IMR-90 (cell line): Measurements from ENCODE around the gene DSE.
A peak's percentile ranks its signal among the peaks of the same experiment; 100 is the strongest.

Experiments used
- CEBPB ChIP-seq: IDR thresholded peaks from 2 replicates; pipeline ENCODE4 v1.6.1; 2012; ENCODE audit warnings: low read depth, low read length, improper control_type of control experiment
- FOS ChIP-seq: fragments of 150-350 bp; IDR thresholded peaks from 2 replicates; pipeline ENCODE4 v1.6.1; 2016; ENCODE audit warnings: low read depth, low read length
- MXI1 ChIP-seq: IDR thresholded peaks from 2 replicates; pipeline ENCODE4 v1.6.1; 2012; ENCODE audit warnings: low read depth, mild to moderate bottlenecking, low read length, moderate library complexity, borderline replicate concordance
- POLR2A ChIP-seq: IDR thresholded peaks from 2 replicates; pipeline ENCODE4 v1.6.1; 2012; ENCODE audit warnings: mild to moderate bottlenecking, low read depth, low read length
- RAD21 ChIP-seq: IDR thresholded peaks from 2 replicates; pipeline ENCODE4 v1.6.1; 2012; ENCODE audit warnings: low read length, improper control_type of control experiment
- SMC3 ChIP-seq: fragments of 150-350 bp; IDR thresholded peaks from 2 replicates; pipeline ENCODE4 v1.6.1; 2016; ENCODE audit warnings: low read depth, mild to moderate bottlenecking, antibody characterized with exemption, low read length, moderate library complexity
- TF ChIP-seq, protein P1 (sequence below): conservative IDR thresholded peaks from 2 replicates; pipeline ENCODE4 v1.5.1; 2012; ENCODE audit warnings: mild to moderate bottlenecking, low read depth, low read length, improper control_type of control experiment

DNA sequence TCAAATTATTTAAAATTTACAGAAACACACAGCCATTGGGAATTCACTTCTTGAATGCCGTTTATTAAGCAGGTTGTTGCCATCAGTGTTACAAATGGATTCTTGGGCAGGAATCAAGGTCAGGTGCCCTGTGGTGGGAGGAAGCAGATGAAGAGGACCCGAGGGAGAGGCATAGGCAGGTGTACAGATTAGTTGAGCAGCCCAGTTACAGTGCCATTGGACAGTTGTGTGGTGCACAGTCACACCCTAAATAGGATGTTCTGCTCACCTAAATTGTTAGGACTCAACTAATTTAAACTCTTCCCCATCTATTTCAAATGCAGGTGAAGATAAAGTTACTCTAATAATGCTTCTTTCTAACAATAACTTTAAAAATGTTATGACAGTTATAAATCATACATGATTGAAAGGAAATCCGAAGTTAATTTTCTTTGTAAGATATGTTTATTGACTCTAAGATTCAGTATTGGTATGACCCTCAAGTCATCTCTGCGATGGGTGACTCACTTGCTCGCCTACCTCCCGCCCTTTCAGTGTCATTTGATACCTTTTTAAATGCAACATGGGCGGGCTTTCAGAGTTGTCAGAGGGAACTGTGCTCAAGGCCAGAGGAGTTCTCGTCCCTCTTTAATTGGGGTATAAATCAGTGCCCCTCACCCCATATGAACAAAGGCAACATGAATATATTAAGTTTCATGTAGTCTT is 35.1 kb downstream of the DSE start:
- TF ChIP-seq SMC3 (no peak), CEBPB (peak; percentile 37; the same call in 1 of the 2 replicates), MXI1 (0 out of 2 replicates have a peak, but pooled peaks have one; percentile 8), POLR2A (no peak), RAD21 (no peak), FOS (peak; percentile 74)
- TF ChIP-seq, protein P1, sequence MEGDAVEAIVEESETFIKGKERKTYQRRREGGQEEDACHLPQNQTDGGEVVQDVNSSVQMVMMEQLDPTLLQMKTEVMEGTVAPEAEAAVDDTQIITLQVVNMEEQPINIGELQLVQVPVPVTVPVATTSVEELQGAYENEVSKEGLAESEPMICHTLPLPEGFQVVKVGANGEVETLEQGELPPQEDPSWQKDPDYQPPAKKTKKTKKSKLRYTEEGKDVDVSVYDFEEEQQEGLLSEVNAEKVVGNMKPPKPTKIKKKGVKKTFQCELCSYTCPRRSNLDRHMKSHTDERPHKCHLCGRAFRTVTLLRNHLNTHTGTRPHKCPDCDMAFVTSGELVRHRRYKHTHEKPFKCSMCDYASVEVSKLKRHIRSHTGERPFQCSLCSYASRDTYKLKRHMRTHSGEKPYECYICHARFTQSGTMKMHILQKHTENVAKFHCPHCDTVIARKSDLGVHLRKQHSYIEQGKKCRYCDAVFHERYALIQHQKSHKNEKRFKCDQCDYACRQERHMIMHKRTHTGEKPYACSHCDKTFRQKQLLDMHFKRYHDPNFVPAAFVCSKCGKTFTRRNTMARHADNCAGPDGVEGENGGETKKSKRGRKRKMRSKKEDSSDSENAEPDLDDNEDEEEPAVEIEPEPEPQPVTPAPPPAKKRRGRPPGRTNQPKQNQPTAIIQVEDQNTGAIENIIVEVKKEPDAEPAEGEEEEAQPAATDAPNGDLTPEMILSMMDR, result no peak
